Measurements from ENCODE around the gene GRIN2C. TPM values are rescaled to one million over a fixed set of nuclear protein-coding genes. Genes with fewer than 3 reads are reported as not detected.
"Not testable (repeated sequence)": the region's sequence is repeated elsewhere in the genome, so short reads cannot be mapped to it uniquely, and the experiment has no call there.

The GRIN2C gene
- total RNA-seq, 1 donor from 2014 or later, result 1.2 TPM

GRCh38 chr17:74882517-74883240 lies 23.0 kb upstream of the GRIN2C start:
- DNase-seq (ENCODE audit: missing footprints) (no peak), ATAC-seq (no peak)
- intact Hi-C loops (cut with DNase I), result no loop called here

GRCh38 chr17:74881073-74881472 lies 21.4 kb upstream of the GRIN2C start:
- ATAC-seq (no peak), DNase-seq (ENCODE audit: missing footprints) (peak; percentile 52)
- intact Hi-C loops (cut with DNase I), result no loop called here

GRCh38 chr17:74879308-74879707 lies 19.6 kb upstream of the GRIN2C start:
- DNase-seq (ENCODE audit: missing footprints), result no peak
- ATAC-seq, result no peak
- intact Hi-C loops (cut with DNase I), result no loop called here

GRCh38 chr17:74878658-74879057 lies 19.0 kb upstream of the GRIN2C start:
- intact Hi-C loops (cut with DNase I), result no loop called here
- ATAC-seq (no peak), DNase-seq (ENCODE audit: missing footprints) (no peak)

GRCh38 chr17:74877592-74878548 lies 18.2 kb upstream of the GRIN2C start:
- ATAC-seq, result no peak
- no peak for DNase-seq (ENCODE audit: missing footprints)
- intact Hi-C loops (cut with DNase I), result no loop called here

GRCh38 chr17:74875977-74876593 lies 16.4 kb upstream of the GRIN2C start:
- DNase-seq (ENCODE audit: missing footprints) (no peak), ATAC-seq (no peak)
- intact Hi-C loops (cut with DNase I), result no loop called here

GRCh38 chr17:74875155-74875976 lies 15.7 kb upstream of the GRIN2C start:
- DNase-seq (ENCODE audit: missing footprints), result no peak
- ATAC-seq, result no peak

GRCh38 chr17:74874615-74875037 lies 14.9 kb upstream of the GRIN2C start:
- intact Hi-C loops (cut with DNase I), result loop anchor here (5.0 kb wide), 1 partner anchor 97 kb away; the partner anchor contains the start of gene NAT9
- no peak for ATAC-seq

More at GRCh38 chr17:74875155-74875976, 15.7 kb upstream of the GRIN2C start:
- intact Hi-C loops (cut with DNase I), result no loop called here

GRCh38 chr17:74873874-74874614 lies 14.4 kb upstream of the GRIN2C start:
- no peak for ATAC-seq
- DNase-seq (ENCODE audit: missing footprints), result no peak
- intact Hi-C loops (cut with DNase I), result loop anchor here (5.0 kb wide), 1 partner anchor 97 kb away; the partner anchor contains the start of gene NAT9

More at GRCh38 chr17:74874615-74875037, 14.9 kb upstream of the GRIN2C start:
- no peak for DNase-seq (ENCODE audit: missing footprints)

GRCh38 chr17:74873037-74873873 lies 13.6 kb upstream of the GRIN2C start:
- intact Hi-C loops (cut with DNase I), result loop anchor here (5.0 kb wide), 1 partner anchor 96 kb away; the partner anchor contains the start of gene NAT9
- ATAC-seq, result peak; percentile 95
- peak; percentile 100 for DNase-seq (ENCODE audit: missing footprints)

- ATAC-seq, result no peak
- DNase-seq (ENCODE audit: missing footprints), result no peak
- intact Hi-C loops (cut with DNase I), result loop anchor here (5.0 kb wide), 1 partner anchor 95 kb away; the partner anchor contains the start of gene NAT9
Observed at GRCh38 chr17:74872313-74873036, 12.8 kb upstream of the GRIN2C start, which contains the start of gene FDXR. Gene FDXR (minus strand): TSS chr17:74872994. CDS start chr17:74872944, 50 bp downstream.

- ATAC-seq, result no peak
- intact Hi-C loops (cut with DNase I), result loop anchor here (5.0 kb wide), 1 partner anchor 94 kb away; the partner anchor contains the start of gene NAT9
- peak; percentile 31 for DNase-seq (ENCODE audit: missing footprints)
Observed at GRCh38 chr17:74871356-74872076, 11.8 kb upstream of the GRIN2C start.

GRCh38 chr17:74870512-74870911 lies 10.8 kb upstream of the GRIN2C start:
- peak; percentile 64 for DNase-seq (ENCODE audit: missing footprints)
- ATAC-seq, result no peak
- intact Hi-C loops (cut with DNase I), result loop anchor here (5.0 kb wide), 1 partner anchor 93 kb away; the partner anchor contains the start of gene NAT9

GRCh38 chr17:74870028-74870427 lies 10.3 kb upstream of the GRIN2C start:
- ATAC-seq; DNase-seq (ENCODE audit: missing footprints): not testable (repeated sequence)
- intact Hi-C loops (cut with DNase I), result loop anchor here (5.0 kb wide), 1 partner anchor 93 kb away; the partner anchor contains the start of gene NAT9

GRCh38 chr17:74868908-74869255 lies 9.2 kb upstream of the GRIN2C start:
- intact Hi-C loops (cut with DNase I), result no loop called here
- peak; percentile 3 for DNase-seq (ENCODE audit: missing footprints)
- no peak for ATAC-seq

Measured in Right ventricle myocardium inferior (tissue), 1 donor.